ENCODE measurements around the gene PKD2.
A peak's percentile ranks its signal among the peaks of the same experiment; 100 is the strongest.
"Not testable (repeated sequence)": the region's sequence is repeated elsewhere in the genome, so short reads cannot be mapped to it uniquely, and the experiment has no call there.

Gene PKD2

DNA sequence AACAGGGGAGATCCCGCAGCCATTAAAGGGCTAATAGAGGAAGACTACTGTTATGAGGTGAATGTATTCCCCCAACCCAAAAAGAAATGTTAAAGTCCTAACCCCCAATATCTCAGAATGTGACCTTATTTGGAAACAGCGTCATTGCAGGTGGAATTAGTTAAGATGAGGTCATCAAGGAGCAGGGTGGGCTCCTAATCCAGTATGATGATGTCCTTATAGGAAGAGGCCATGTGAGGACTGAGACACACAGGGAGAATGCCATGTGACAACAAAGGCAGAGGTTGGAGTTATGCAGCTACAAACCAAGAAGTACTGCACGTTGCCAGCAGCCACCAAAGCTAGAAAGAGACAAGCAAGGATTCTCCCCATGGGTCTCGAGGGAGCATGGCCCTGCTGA is 17.7 kb upstream of the PKD2 start:
- no peak for DNase-seq

DNA sequence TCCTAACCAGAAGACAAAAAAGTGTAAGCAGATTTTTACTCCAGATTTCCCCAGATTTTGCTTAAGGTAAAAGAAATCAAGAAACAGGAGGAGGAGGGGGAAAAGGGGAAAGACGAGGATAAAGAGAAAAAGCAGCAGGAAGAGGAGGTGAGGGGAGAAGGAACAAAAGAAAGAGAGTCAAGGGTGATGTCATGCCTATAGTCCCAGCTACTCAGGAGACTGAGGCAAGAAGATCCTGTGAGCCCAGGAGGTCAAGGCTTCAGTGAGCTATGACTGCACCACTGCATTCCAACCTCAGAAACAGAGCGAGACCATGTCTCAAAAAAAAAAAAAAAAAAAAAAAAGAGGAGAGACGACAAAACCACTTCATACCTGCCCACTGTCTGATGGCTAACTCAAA is 12.0 kb upstream of the PKD2 start:
- DNase-seq, result no peak

DNA sequence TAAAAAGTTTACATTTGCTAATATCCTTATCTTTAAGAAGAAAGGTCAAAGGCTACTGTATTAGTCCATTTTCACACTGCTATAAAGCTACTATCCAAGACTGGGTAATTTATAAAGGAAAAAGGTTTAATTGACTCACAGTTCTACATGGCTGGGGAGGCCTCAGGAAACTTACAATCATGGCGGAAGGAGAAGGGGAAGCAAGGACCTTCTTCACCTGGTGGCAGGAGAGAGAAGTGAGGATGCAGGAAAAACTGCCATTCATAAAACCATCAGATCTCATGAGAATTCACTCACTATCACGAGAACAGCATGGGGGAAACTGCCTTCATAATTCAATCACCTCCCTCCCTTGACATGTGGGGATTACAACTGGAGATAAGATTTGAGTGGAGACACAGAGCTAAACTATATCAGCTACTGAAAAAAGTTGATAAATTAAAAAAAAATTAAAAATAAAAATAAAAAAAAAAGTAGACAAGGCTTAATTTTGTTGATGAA is 8.2 kb upstream of the PKD2 start:
- DNase-seq, result not testable (repeated sequence)

DNA sequence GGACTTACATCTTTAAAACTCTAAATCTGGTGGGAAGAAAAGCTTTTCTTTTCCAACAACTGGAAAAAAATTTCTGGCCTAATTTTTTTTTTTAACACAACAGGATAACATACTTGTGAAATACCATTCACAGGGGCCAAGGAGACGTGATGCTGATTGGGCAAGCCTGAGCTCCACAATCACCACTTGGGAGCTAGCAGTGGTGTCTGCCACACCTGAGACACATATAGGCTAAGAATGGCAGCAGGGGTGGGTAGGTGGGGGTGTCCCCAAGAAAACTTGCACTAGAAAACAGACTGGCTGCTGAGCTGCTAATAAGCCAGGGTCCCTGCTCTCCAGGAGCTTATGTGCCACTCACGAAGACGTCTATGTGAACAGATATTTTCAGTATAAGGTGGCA is 5.6 kb upstream of the PKD2 start:
- no peak for DNase-seq

DNA sequence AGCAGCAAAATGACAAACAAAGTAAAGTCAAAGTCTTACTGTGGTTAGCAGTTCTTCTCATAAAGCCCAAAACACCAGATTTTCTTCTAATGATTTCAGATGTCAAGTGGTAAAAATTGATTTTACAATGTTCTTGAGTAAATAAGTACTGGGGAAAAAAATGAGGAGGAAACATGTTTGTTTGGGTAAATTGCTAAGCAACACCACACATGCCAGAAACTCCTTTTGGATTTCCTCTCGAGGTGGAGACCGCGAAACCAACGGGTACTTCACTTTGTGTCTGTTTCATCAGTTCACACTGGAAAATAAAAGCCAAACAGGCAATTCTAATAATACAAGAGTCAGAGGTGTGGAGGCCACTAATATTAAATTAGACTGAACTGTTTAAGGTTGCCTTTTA is 4.6 kb upstream of the PKD2 start:
- DNase-seq, result no peak

DNA sequence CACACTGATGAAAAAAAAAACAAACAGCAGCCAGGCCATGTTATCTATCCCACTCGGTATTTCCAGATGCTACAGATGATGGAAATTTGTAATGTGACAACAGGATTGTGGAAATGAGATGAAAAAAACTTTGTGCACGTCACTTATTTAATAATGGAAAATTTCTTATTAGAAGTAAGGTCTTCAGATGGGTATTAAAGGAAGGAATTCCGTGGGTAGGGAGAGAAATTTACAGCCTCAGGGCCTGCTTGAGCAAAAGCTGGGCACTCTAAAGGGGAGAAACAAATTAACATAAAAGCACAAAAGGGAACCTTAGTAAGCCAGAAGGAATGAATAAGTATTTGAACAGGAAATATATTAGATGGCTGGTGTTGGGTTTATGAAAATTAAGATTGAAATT is 4.2 kb upstream of the PKD2 start:
- no peak for DNase-seq

DNA sequence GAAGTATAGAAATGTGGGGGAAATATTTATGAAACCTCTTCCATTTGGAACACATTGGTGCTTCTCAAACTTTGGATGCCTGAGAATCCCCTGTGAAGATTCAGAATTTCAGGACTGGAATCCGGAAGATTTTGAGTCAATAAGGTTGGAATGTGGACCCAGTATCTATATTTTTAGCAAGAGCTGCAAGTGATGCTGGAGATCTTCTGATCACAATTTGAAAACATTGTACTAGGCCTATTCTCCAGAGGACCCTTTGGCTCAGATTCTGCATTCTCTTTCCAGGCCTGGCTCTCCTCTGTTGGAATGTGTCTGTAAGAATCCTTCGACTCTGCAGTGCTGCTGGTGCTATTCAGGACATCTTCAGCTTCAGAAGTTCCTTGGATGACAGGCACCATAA is 2.4 kb upstream of the PKD2 start:
- DNase-seq, result no peak

DNA sequence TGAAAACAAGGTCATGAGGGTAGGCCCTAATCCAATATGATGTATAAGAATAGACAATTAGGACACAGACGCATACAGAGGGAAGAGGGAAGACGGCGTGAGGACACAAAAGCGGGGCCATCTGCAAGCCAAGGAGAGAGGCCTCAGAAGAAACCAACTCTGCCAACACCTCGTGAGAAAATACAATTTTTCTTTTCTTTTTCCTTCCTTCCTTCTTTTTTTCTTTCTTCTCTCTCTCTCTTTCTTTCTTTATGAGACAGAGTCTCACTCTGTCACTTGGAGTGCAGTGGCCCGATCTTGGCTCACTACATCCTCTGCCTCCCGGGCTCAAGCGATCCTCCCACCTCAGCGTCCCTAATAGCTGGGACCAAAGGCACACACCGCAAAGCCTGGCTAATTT is 1.5 kb upstream of the PKD2 start:
- no peak for DNase-seq

DNA sequence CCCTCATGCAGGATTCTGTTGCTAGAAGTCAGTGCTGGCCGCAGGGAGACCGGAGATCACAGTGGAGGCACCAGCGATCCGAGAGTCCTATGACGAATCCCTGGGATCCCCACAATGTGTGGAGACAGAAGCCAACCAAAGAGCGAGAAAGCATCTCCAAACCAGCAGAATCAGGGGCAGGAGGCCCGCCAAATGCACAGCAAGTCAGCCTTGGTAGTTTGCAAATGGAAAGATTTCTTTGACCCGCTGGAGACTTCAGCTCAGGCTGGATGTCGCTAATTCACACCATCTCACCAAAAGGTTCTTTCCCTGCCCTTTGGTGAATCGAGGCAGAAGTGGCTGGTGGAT is 505 bp upstream of the PKD2 start:
- DNase-seq, result no peak

DNA sequence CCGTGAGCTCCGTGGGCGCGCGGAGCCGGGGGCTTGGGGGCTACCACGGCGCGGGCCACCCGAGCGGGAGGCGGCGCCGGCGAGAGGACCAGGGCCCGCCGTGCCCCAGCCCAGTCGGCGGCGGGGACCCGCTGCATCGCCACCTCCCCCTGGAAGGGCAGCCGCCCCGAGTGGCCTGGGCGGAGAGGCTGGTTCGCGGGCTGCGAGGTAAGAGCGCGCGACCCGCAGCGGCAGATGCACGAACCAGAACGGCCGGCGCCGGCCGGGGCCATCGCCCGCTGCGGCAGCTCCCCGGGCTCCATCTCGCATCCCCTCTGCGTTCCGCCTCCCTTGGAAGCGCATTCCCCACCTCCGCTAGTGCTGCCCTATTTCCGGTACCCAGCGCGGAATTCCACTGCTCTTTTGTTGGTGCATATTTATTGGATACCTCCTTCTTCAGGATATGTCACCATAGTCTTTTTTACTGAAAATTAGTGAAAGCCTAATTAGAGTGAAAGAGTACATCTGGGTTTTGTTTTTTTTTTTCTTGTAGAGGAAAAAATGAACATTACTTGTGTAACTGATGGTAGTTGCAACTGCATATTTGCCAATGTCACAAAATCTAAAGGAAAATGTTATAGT is 797 bp downstream of the PKD2 start:
- DNase-seq, result no peak

DNA sequence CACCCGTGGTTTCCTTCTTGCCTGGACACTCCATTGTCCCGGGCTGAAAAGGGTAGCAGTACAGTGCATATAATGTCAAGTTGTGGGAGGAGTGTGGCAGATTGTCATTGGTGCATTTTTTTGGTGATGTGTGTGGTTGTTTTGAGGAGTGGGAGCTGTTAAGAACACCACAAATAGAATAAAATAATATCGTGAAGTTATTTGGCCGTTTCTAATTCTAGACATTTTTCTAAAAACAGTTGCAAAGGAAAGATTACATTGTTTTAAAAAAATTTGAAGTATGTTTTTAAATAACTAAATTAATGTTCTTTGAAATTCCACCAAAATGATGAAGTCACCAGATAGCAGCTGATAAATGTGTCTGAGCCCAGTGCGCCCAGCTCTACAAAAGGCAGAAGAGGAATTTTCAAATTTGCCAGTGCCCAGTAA is 1.3 kb downstream of the PKD2 start:
- DNase-seq, result no peak

DNA sequence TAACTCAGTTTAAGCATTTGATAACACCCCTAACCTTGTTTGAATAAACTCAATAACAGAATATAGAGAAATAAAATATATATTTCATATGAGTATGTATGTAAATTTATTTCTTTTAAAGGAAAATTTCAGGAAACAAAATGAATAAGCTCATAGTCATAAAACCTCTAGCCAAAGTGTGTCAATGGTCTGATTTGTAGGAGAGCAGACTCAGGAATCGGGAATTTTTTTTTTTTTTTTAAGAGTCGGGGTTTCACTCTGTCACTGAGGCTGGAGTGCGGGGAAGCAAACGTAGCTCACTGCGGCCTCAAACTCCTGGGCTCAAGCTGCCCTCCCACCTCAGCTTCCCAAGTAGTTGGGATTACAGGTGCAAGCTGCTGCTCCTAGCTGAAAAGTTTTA is 2.4 kb downstream of the PKD2 start:
- no peak for DNase-seq

DNA sequence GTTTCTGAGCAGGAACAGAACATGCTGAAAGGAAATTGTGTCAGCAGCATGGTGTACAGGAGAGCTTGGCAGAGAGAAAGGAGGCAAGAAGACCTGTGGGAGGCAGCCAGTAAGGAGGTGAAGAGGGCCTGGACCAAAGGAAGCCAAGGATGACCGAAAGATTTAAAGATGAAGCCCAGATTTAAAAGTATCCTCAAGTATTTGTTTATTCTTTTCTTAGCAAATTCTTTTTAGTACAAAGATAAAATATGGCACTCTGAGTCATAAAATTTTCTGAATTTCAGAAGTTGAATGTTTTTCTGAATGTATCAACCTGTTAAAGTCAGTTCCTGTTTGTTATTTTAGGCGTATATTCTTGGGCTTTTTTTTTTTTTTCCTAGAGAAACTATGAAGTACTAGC is 3.5 kb downstream of the PKD2 start:
- DNase-seq, result no peak

DNA sequence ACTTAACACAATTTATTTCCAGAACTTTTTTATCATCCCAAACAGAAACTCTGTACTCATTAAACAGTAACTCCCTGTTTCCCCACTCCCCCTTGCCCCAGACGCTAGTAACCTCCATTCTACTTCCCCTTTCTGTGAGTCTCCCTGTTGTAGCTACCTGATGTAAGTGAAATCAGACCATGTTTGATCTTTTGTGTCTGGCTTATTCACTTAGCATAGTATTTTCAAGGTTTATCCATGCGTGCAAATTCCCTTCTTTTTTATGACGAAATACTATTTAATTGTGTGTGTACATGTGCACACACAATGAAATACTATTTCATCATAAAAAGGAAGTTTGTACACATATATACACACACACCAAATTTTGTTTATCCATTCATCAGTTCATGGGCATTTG is 5.2 kb downstream of the PKD2 start:
- peak; percentile 10 for DNase-seq

DNA sequence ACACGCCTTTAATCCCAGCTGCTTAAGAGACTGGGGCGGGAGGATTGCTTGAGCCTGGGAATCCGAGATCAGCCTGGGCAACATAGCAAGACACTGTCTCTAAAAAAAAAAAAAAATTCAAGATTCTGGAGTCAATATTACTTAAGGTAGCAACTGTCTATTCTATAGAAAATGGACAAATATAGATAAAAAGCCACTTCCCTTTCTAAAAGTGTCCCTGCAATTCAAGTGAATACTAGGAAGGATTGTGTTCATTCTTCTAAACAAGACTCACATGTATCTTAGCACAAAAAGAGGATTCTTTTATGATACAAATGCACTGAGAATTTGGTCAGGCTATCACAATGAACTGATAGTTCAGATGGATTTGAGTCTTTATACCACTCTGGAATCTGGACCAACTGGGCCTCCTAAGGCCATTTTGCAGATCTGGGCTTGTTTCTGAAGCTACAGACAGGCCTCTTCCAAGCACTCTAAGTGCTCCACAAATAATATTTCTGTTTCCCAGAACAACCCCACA is 7.0 kb downstream of the PKD2 start:
- no peak for DNase-seq

DNA sequence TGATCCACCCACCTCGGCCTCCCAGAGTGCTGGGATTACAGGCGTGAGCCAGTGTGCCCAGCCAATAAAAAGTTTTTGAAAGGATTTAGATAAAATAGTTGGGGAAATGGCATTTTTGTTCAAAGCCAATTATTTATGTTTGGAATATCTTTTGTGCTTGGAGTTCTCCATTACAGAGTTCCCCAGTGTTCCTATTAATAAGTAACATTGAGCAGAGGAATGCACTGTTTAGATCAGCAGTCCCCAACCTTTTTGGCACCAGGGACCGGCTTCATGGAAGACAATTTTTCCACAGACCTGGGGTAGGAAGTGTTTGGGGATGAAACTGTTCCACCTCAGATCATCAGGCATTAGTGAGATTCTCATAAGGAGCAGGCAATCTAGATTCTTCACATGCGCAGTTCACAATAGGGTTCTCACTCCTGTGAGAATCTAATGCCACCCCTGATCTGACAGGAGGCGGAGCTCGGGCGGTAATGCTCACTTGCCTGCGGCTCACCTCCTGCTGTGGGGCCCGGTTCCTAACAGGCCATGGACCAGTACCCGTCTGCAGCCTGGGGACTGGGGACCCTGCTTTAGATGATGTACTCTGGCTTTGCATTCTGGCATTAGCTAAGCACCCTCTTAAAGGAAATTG is 8.3 kb downstream of the PKD2 start:
- no peak for DNase-seq

DNA sequence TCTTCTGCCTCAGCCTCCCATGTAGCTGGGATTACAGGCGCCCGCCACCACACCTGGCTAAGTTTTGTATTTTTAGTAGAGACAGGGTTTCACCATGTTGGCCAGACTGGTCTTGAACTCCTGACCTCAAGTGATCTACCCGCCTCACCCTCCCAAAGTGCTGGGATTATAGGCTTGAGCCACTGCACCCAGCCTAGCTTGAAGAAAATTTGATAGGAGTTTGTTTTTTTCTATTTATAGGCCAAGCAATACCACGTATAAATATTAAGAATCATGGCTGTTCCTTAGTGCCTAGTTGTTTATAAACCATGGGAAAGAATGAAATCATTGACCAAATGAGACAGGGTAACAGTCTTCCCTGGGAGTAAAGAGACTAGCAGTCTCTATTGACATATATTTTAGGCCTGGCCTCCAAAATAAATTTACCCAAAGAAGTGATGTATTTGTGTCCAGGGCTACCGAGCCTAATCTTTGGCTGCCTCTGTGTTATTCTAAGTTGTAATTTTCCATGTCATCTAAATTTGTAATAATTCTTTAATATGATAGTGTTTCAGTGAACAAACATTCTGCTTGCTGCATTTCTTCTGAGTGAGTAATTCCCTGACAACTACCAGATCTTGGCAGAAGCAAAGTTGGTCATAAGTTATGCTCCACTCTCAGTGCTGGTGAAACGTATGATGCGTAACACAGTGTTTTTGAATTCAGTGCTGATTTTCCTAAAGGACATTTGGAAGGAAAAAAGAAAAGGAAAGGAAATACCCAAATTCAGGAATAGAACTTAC is 10.3 kb downstream of the PKD2 start:
- no peak for DNase-seq

DNA sequence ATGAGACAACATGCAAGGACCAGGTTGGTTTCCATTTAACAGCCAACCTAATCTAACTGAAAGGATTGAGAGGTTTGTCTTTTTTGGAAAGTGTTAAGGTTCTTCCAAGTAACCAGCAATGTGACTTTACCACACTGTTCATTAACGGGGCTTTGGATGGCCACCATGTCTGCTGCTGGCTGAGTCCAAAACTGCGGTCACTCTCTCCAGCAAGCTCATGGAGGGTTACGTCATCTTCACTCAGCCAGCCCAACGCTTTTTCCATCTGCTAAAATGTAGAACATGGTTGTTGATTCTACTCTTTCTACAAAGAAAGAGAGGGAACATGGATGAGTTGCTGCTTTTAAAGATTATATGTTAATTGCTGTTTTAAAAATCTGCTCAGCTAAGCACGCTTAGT is 11.0 kb downstream of the PKD2 start:
- no peak for DNase-seq

DNA sequence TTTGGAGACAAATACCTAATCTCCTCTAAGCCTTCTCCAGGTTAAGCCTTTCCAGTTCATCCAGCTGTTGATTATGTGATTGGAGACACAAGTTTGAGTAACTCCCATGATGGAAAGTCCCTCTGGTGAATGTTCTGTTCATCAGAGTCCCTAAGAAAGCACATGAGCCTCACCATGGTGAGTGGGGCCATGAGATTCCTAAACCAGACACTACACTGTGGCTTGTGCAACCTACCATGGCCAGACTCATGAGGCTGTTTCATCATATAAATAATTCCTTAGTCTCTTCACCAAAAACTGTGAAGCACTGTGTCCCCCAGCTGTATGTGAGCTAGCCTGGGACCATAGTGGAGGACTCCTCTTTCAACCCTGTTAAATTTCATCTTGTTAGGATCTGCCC is 14.4 kb downstream of the PKD2 start:
- DNase-seq, result no peak

DNA sequence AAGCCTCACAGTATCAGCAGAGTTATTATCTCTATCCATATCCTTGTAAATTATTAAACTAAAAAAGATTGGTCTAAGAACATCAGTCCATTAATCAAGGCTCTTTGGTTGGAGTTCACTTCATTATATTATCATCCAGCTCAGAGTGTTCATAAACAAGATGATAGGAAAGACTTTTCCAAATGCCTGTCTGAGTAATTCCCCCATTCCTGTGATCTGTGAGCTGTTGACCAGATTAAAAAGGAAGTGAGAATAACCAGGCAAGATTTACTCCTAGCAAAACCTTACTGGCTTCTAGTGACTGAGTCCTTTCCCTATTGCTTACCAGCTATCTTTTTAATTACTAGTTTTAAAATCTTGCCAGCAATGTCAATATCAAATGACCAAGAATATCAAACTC is 14.9 kb downstream of the PKD2 start:
- DNase-seq, result no peak

DNA sequence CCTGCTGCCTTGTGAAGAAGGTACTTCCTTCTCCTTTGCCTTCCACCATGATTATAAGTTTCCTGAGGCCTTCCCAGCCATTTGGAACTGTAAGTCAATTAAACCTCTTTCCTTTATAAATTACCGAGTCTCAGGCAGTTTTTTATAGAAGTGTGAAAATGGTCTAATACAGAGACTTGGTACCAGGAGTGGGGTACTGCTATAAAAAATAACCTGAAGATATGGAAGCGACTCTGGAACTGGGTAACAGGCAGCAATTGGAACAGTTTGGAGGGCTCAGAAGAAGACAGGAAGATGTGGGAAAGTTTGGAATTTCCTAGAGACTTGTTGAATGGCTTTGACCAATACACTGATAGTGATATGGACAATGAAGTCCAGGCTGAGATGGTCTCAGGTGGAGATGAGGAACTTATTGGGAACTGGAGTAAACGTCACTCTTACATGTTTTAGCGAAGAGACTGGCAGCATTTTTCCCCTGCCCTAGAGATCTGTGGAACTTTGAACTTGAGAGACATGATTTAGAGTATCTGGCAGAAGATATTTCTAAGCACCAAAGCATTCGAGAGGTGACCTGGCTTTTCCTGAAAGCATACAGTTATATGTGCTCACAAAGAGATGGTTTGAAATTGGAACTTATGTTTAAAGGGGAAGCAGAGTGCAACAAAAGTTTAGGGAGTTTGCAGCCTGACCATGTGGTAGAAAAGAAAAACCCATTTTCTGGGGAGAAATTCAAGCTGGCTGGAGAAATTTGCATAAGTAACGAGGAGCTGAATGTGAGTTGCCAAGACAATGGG is 18.6 kb downstream of the PKD2 start:
- not testable (repeated sequence) for DNase-seq

DNA sequence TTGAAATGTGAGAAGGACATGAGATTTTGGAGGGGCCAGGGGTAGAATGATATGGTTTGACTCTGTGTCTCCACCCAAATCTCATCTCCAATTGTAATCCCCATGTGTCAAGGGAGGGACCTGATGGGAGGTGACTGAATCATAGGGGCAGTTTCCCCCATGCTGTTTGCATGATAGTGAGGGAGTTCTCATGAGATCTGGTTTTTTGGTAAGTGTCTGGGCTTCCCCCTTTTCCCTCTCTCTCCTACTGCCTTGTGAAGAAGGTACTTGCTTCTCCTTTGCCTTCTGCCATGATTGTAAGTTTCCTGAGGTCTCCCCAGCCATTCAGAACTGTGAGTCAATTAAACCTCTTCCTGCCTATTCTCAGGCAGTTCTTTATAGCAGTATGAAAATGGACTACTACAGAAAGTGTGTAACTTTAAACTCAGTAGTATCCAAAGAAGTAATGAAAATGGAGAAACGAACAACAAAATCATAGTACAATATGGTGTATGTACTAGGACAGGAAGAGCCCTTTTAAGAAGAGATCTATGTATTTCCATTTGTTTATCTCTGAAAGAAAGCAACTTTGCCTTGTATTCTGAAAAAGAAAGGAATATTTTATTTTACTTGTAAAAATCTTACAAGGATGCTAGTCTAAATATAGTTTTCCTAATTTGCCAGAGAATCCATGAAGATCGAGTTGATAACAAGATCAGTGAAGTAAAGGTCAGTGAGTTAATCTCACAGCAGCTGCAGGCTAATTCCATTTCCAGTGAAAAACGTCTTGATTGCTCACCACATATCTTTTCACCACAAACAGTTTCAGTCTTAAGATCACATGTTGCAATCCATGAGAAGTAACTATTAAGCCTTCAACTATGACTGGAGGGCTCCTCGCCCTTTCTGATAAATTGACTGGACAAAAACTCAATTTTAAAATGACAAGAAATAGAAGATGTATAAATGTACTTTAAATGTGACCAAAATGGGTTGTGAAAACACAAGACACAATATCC is 20.5 kb downstream of the PKD2 start:
- no peak for DNase-seq
